GM21619 (cell line): ENCODE measurements around the gene PTK7.
"Not testable (repeated sequence)": the region's sequence is repeated elsewhere in the genome, so short reads cannot be mapped to it uniquely, and the experiment has no call there.

Source experiments
- ATAC-seq: cut with Tn5 transposase; IDR thresholded peaks from one replicate; pipeline ENCODE4 v1.9.1; 2021; ENCODE audit not compliant: unreplicated experiment

The PTK7 gene

GRCh38 chr6:43117466-43117865, 41.4 kb downstream of the PTK7 start:
- not testable (repeated sequence) for ATAC-seq

DNA sequence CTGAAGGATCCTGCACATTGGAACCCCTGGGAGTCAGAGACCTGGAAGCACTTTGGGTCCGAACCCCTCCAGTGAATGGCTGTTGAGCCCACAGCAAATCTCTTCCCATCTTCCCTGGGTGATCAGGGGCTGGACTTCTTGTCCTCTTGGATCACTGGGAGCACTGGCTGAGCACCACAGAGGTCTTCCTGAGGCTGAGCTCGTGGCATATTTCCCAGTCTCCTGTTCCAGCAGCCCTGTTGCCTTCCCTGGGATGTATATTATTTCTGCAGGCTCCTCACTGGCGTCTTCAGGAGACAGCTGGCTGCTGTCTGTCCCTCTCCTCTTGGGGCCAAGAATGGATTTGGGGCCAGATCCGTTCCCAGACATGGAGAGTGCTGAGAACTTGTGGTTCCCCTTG, 43.4 kb downstream of the PTK7 start:
- ATAC-seq: no peak

DNA sequence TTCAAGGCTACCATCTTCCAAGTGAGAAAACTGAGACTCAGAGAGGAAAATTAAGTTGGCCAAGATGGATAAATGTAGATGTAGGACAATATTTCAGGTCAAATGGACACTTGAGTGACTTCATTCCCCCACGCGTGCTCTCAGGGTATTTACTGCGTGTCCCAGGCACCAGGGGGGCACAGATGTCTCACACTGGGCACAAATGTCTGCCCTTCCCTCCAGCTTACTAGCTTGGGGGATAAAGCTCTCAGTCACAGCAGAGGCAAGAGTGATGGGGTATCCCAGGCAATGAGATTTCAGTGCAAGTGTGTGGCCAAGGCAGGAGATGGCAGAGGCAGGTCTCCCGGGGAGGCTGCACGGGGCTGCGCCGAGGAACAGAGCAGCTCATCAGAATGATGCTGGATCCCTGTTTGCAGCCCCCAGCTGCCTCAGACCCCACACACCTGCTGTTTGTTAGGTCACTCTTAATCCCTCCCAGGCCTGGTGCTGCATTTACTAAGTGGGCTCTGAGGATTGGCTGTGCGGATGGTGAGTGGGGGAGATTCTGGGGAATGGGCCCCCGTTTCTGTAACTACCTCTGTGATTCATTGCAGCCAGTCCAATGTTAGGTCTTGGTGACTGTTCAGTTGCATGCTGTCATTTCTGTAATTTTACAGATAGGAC, 44.1 kb downstream of the PTK7 start:
- no peak for ATAC-seq

DNA sequence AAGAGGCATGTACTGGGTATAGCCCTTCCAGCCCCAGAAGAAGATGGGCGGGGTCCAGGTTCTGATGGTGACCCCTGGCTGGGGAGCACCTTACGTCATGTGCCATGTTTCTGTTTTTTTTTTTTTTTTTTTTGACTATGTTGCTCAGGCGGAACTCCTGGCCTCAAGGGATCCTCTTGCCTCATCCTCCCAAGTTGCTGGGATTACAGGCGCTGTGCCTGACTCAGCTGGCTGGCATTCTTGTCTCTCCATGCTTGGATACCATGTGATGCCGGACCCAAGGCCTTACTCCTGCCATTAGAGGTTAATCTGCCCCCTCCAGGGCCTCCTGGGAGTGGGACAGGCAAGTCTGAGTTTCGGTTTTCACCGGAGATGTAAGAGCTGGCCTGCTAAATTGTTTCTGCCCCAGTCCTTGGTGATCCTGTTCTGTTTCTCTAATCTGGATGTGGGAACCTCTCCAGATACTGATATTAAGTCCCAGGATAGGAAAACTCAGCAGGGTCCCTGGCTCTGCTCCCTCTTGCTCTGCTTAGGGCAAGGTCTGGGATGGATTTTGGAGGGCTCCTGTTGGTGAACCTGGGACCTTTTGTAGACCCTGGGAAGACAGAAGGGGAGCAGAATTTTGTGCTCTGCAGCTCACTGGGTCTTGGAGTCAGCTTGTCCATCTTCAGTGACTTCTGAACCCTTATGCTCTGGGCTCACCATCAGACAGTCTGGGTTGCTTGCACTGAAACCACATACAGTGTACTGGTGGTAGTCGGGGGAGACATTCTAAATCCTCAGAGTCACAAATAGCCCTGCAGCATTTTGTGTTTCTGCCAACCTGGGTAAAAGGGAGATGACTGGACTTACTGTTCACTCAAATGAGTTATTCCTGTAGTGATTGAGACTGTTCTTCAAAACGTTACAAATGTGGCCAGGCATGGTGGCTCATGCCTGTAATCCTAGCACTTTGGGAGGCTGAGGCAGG, 45.1 kb downstream of the PTK7 start:
- ATAC-seq: no peak

DNA sequence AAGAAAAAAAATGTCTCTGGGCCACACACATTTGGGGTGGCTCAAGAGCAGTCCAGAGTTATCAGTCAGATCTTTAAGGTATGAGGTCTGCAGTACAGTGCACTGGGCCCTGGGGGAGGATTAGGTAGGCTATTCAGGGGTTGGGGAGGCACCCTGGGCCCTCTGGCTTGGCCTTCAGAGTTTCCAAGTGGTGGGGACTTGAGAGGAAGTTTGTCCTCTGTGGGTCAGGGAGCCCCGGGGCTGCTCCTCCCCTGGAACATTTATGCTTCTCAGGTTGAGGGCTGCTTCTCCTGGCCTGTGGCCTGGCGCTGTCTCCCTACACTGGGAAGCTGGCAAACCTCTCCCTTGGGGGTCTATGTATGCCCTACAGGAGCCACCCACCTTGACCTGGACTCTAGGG, 46.0 kb downstream of the PTK7 start:
- no peak for ATAC-seq

DNA sequence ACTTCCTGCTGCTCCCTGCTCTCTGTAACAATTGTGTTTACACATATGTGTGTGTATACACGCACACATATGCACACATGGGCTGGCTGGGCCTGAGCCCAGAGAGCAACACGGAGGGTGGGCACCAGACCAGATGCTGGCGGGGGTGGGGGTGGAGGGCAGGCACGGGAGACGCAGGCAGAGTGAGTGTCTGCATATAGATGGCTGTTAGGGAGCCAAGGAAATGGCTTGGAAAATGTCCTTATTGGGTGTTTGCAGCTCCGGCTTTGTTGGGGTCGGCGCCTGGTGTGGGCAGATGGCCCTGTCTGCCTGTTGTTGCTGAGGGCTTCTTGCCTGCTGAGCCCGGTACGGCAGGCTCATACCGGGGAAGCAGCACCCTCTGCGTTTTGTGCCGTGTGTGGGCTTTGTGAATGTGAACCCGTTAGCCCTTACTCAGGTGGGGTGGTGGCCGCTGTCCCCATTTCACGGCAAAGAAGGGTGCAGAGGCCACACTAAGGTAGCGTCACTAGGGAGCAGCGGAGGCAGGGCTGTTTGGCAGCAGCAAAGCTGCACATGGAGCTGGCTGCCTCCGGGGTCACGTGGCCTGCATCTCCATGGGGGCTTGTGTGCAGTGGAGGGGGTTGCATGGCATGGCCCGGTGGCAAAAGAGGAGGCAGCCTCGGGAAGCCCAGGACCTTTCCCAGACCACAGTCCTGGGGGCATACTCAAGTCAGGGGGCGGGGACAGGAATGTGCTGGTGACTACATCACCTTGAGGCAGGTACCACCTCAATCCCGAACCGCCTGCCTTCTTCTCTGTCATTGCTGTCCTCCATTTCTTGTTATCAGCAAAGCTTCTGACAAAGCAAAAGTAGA, 47.6 kb downstream of the PTK7 start:
- no peak for ATAC-seq

DNA sequence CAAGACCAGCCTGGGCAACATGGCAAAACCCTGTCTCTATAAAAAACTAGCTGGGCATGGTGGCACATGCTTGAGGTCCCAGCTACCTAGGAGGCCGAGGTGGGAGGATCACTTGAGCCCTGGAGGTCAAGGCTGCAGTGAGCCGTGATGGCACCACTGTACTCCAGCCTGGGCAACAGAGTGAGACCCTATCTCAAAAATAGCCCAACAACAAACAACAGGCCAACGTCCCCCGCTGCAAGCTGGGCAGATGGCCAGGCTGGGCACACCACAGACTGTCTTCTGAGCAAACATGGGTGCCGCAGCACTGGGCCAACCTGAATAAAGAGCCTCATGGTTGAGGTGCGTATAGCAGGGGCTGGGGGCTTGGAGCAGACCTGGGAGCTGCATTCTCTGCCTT, 48.4 kb downstream of the PTK7 start:
- ATAC-seq: no peak

- no peak for ATAC-seq
Observed at GRCh38 chr6:43125119-43125518, 49.0 kb downstream of the PTK7 start.

DNA sequence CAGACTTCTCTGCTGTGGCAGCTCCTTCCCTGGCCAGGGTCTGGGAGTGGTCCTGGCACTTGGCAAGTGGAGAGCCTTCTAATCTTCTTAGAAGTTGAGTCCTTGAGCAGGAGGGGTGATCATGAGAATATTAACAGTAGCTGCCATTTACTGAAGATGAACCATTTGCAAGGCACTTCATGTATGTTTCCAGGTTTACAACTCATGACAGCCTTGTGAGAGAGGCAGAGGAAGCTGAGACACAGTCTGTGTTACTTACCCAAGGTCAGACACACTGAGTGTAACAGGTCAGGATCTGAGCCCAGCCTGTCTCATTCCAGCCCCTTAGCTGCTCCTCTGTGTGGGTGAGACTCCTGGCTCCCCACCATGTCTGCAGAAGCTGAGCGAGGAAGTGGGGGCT, 49.4 kb downstream of the PTK7 start:
- ATAC-seq: no peak

DNA sequence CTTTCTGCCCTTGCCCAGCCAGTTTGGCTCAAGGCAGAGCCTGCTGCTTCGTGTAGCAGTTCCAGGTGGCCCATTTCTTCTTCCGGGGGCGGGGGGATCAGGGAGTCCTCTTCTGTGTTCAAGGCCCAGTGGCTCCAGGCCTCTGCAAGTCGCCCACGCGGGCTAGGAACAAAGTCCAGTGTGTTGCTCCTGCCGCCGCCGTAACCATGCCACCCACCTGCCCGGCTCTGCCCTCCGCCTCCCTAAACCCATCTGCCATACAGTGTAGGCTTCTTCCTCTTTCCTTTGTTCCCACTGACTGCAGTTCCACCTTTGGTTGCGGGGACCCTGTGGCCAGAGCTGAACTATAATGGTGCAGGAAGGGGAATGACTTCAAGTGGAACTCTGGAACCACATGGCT, 51.1 kb downstream of the PTK7 start:
- no peak for ATAC-seq

GRCh38 chr6:43127877-43128276, 51.8 kb downstream of the PTK7 start:
- no peak for ATAC-seq

DNA sequence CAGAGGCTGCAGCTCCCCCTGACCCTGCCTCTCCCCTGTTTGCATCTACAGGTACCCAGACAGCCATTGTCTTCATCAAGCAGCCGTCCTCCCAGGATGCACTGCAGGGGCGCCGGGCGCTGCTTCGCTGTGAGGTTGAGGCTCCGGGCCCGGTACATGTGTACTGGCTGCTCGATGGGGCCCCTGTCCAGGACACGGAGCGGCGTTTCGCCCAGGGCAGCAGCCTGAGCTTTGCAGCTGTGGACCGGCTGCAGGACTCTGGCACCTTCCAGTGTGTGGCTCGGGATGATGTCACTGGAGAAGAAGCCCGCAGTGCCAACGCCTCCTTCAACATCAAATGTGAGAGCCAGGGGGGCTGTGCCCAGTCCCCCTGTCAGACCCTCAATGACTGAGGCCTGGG, 52.8 kb downstream of the PTK7 start:
- no peak for ATAC-seq

GRCh38 chr6:43129434-43130194, 53.5 kb downstream of the PTK7 start:
- no peak for ATAC-seq

GRCh38 chr6:43130429-43130828, 54.3 kb downstream of the PTK7 start:
- no peak for ATAC-seq

DNA sequence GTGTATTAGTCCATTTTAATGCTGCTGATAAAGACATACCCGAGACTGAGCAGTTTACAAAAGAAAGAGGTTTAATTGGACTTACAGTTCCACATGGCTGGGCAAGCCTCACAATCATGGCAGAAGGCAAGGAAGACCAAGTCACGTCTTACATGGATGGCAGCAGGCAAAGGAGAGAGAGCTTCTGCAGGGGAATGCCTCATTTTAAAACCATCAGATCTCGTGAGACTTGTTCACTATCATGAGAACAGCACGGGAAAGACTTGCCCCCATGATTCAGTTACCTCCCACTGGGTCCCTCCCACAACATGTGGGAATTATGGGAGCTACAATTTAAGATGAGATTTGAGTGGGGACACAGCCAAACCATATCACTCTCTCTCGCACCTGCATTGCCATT, 55.3 kb downstream of the PTK7 start:
- not testable (repeated sequence) for ATAC-seq

DNA sequence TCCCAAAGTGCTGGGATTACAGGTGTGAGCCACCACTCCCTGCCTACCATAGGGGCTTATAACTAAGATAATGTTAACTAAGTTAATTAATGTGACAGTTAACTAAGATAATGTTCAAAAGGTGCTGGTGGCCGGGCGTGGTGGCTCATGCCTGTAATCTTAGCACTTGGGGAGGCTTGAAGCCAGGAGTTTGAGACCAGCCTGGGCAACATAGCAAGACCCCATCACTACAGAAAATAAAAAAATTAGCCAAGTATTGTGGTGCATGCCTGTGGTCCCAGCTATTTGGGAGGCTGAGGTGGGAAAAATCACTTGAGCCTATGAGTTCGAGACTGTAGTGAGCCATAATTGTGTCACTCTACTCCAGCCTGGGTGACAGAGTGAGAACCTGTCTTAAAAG, 62.2 kb downstream of the PTK7 start:
- ATAC-seq: no peak

GRCh38 chr6:43139973-43140372, 63.9 kb downstream of the PTK7 start:
- not testable (repeated sequence) for ATAC-seq

DNA sequence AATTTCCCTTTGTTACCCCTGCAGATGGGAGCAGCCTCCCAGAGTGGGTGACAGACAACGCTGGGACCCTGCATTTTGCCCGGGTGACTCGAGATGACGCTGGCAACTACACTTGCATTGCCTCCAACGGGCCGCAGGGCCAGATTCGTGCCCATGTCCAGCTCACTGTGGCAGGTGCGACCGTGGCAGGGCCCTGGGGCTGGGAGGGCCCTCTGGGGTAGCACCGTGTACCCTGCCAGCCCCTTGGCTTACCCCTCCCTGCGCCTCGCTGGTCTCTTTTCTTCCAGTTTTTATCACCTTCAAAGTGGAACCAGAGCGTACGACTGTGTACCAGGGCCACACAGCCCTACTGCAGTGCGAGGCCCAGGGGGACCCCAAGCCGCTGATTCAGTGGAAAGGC, 65.5 kb downstream of the PTK7 start:
- no peak for ATAC-seq

- no peak for ATAC-seq
Observed at GRCh38 chr6:43142101-43142500, 66.0 kb downstream of the PTK7 start.

DNA sequence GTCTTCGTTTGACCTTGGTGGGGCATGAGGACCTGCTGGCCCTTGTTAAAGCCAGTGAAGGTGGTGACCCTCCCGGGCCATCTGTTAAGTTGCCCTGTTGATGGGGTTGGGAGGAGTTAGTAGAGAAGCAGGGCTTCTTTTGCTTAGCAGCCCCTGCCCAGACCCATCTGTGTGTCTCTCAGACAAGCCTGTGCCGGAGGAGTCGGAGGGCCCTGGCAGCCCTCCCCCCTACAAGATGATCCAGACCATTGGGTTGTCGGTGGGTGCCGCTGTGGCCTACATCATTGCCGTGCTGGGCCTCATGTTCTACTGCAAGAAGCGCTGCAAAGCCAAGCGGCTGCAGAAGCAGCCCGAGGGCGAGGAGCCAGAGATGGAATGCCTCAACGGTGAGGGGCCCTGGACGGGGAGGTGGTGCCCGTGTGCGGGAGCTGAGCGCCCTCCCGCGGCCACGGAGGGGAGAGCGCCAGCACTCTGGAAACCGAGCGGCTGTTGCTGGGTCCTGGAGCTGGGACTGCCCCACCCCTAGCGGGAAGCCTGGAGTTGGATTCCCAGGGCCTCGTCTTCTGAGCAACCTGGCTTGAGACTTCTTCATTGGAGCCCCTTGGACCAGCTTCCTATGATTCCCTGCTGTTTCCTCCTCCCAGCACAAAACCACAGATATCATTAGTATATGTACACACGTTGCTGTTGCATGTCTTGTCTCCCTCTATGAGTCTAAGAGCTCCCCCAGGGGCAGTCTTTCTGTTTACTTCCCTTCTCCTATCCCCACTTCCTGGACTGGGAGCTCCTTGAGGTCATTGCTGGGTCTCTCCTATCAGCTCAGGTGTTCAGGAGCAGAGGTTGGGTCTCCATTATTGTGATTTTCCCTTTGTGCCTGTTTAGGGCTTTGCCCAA, 67.4 kb downstream of the PTK7 start:
- ATAC-seq: no peak
